ENCODE data around the gene ARPC1B. TPM values are rescaled to one million over a fixed set of nuclear protein-coding genes. Genes with fewer than 3 reads are reported as not detected.

Gene ARPC1B
- total RNA-seq, 1 donor from 2014 or later, result 175 TPM

- Mint-ChIP-seq H3K9me3 (ENCODE audit: unreplicated experiment) (no peaks in the 10 kb centered on the region), H3K27me3 (ENCODE audit: low read depth, unreplicated experiment) (no peaks in the 10 kb centered on the region), H3K36me3 (ENCODE audit: low read depth, unreplicated experiment) (peaks cover 17% of the 10 kb centered on the region), H3K4me3 (ENCODE audit: unreplicated experiment) (no peak overlapping the region), H3K4me1 (ENCODE audit: low read depth, unreplicated experiment) (peaks cover 17% of the 10 kb centered on the region), H3K27ac (ENCODE audit: unreplicated experiment) (no peak overlapping the region)
- H3K27ac ChIP-seq (ENCODE audit: low read depth, low read length), result no peak overlapping the region
- H3K4me3 ChIP-seq (ENCODE audit: insufficient read depth, low read depth, low read length), result no peak overlapping the region
- no peak overlapping the region for H2AFZ ChIP-seq (ENCODE audit: low read depth, low read length)
- H3K4me2 ChIP-seq (ENCODE audit: low read length), result no peak overlapping the region
- no peaks in the 10 kb centered on the region for H3K9me3 ChIP-seq (ENCODE audit: insufficient read depth, low read depth, low read length)
- H4K20me1 ChIP-seq (ENCODE audit: insufficient read depth, low read length), result peaks cover 76% of the 10 kb centered on the region
- TF ChIP-seq CTCF (IDR thresholded peaks at IDR 0.05; ENCODE audit: insufficient read depth, low read depth, low read length), result no peak
- peaks cover 15% of the 10 kb centered on the region for H3K4me1 ChIP-seq (ENCODE audit: insufficient read depth, low read length)
- H3K79me2 ChIP-seq (ENCODE audit: insufficient read depth, low read length), result peaks cover 75% of the 10 kb centered on the region
- FAIRE-seq, result no peak
- DNase-seq (ENCODE audit: low read depth), result no peak
- H3K9ac ChIP-seq (ENCODE audit: low read length), result no peak overlapping the region
- peaks cover 22% of the 10 kb centered on the region for H3K36me3 ChIP-seq (ENCODE audit: insufficient read depth, low read length)
- no peaks in the 10 kb centered on the region for H3K27me3 ChIP-seq (ENCODE audit: insufficient read depth, low read length)
Observed at GRCh38 chr7:99404977-99405320, 30.4 kb downstream of the ARPC1B start.

GRCh38 chr7:99406557-99406956, 32.0 kb downstream of the ARPC1B start:
- FAIRE-seq, result no peak
- peaks cover 88% of the 10 kb centered on the region for H3K79me2 ChIP-seq (ENCODE audit: insufficient read depth, low read length)
- no peak overlapping the region for H3K4me3 ChIP-seq (ENCODE audit: insufficient read depth, low read depth, low read length)

More at GRCh38 chr7:99406557-99406956, 32.0 kb downstream of the ARPC1B start:
- peaks cover 8% of the 10 kb centered on the region for H3K36me3 Mint-ChIP-seq (ENCODE audit: low read depth, unreplicated experiment)
- TF ChIP-seq EZH2 (IDR thresholded peaks at IDR 0.05; ENCODE audit: insufficient read depth, low read length) (no peak), CTCF (IDR thresholded peaks at IDR 0.05; ENCODE audit: insufficient read depth, low read depth, low read length) (no peak)
- no peak overlapping the region for H2AFZ ChIP-seq (ENCODE audit: low read depth, low read length)
- H3K9me3 Mint-ChIP-seq (ENCODE audit: unreplicated experiment), result no peaks in the 10 kb centered on the region
- no peaks in the 10 kb centered on the region for H3K27me3 Mint-ChIP-seq (ENCODE audit: low read depth, unreplicated experiment)
- H4K20me1 ChIP-seq (ENCODE audit: insufficient read depth, low read length), result peaks cover 73% of the 10 kb centered on the region
- H3K4me1 Mint-ChIP-seq (ENCODE audit: low read depth, unreplicated experiment), result peaks cover 21% of the 10 kb centered on the region
- H3K9me3 ChIP-seq (ENCODE audit: insufficient read depth, low read depth, low read length), result no peaks in the 10 kb centered on the region
- peak overlapping the region; percentile 99 for H3K9ac ChIP-seq (ENCODE audit: low read length)
- DNase-seq (ENCODE audit: low read depth), result no peak
- peak overlapping the region; percentile 87 for H3K4me2 ChIP-seq (ENCODE audit: low read length)
- H3K27ac Mint-ChIP-seq (ENCODE audit: unreplicated experiment), result peak overlapping the region; percentile 34
- peak overlapping the region; percentile 97 for H3K4me3 Mint-ChIP-seq (ENCODE audit: unreplicated experiment)
- peaks cover 19% of the 10 kb centered on the region for H3K4me1 ChIP-seq (ENCODE audit: insufficient read depth, low read length)
- H3K27me3 ChIP-seq (ENCODE audit: insufficient read depth, low read length), result no peaks in the 10 kb centered on the region
- peaks cover 21% of the 10 kb centered on the region for H3K36me3 ChIP-seq (ENCODE audit: insufficient read depth, low read length)
- H3K27ac ChIP-seq (ENCODE audit: low read depth, low read length), result no peak overlapping the region
